H1 (cell line): ENCODE results near the gene ALK. TPM values are rescaled to one million over a fixed set of nuclear protein-coding genes. Genes with fewer than 3 reads are reported as not detected.

Experiments
- CTCF ChIA-PET: fragments of 300-600 bp; sonication (Branson Sonifier 250); formaldehyde crosslinking; loops from one replicate; lab custom pipeline; 2021; ENCODE audit not compliant: partially characterized antibody; lab: Charles Lee
- POLR2A ChIA-PET: fragments of 300-600 bp; sonication (Branson Sonifier 250); formaldehyde crosslinking; loops from one replicate; lab custom pipeline; 2021; ENCODE audit warnings: inconsistent platforms; ENCODE audit not compliant: partially characterized antibody; lab: Charles Lee
- DNase-seq, 2 experiments: peaks; one replicate each; pipeline versions ENCODE4 v3.0.0 to v3.0.0-alpha.2; 2010 to 2022; ENCODE audit warnings: low spot score in 2 of 2, low read depth in 1 of 2, mixed read lengths in 1 of 2
- FAIRE-seq: peaks from 2 replicates; lab custom pipeline; 2011; peaks lifted over from hg19 to GRCh38; lab: Jason Lieb, UNC
- H2AFZ ChIP-seq: 2 replicates; pipeline ENCODE4 v1.8.1; 2012; ENCODE audit warnings: low read length, inconsistent platforms
- H2AK5ac ChIP-seq: 2 replicates; pipeline ENCODE4 v1.6.1; 2013; ENCODE audit warnings: low read depth, low read length
- H2BK120ac ChIP-seq: replicated peaks from 2 replicates; pipeline ENCODE3; 2013; ENCODE audit warnings: low read depth, low read length, inconsistent platforms
- H2BK12ac ChIP-seq: 2 replicates; pipeline ENCODE4 v1.6.1; 2013; ENCODE audit warnings: low read depth, low read length
- H2BK15ac ChIP-seq: 2 replicates; pipeline ENCODE4 v1.6.1; 2013; ENCODE audit warnings: low read length
- H2BK20ac ChIP-seq: 2 replicates; pipeline ENCODE4 v1.6.1; 2013; ENCODE audit warnings: low read length
- H2BK5ac ChIP-seq: 2 replicates; pipeline ENCODE4 v1.6.1; 2013; ENCODE audit warnings: low read depth, low read length
- H3K14ac ChIP-seq: 2 replicates; pipeline ENCODE4 v1.6.1; 2013; ENCODE audit warnings: inconsistent platforms; ENCODE audit not compliant: insufficient read length
- H3K18ac ChIP-seq: 2 replicates; pipeline ENCODE4 v1.6.1; 2013; ENCODE audit warnings: low read length; ENCODE audit errors: extremely low read depth
- H3K23ac ChIP-seq: 2 replicates; pipeline ENCODE4 v1.6.1; 2013; ENCODE audit warnings: inconsistent platforms; ENCODE audit not compliant: insufficient read length
- H3K23me2 ChIP-seq: 2 replicates; pipeline ENCODE4 v1.6.1; 2013; ENCODE audit warnings: low read depth, low read length
- H3K27ac ChIP-seq: 2 replicates; pipeline ENCODE4 v1.6.1; 2011; ENCODE audit warnings: low read depth, low read length, inconsistent platforms
- H3K27me3 ChIP-seq, 4 experiments: replicated peaks in 1 of 4; 1 replicate in 1 of 4; 2 replicates in 3 of 4; pipeline versions ENCODE4 v1.6.1 to v1.8.1; 2011 to 2013; ENCODE audit warnings: low read length in 3 of 4, mild to moderate bottlenecking in 3 of 4, inconsistent platforms in 2 of 4, mixed read lengths in 2 of 4, moderate library complexity in 1 of 4; ENCODE audit not compliant: control insufficient read depth in 3 of 4, insufficient read depth in 3 of 4; ENCODE audit errors: extremely low read depth in 1 of 4
- H3K36me3 ChIP-seq, 4 experiments: 2 replicates each; pipeline versions ENCODE4 v1.6.1 to v1.8.1; 2011 to 2013; ENCODE audit warnings: mild to moderate bottlenecking in 4 of 4, low read length in 3 of 4, moderate library complexity in 2 of 4, control low read depth in 1 of 4, inconsistent platforms in 1 of 4; ENCODE audit not compliant: insufficient read depth in 4 of 4, control insufficient read depth in 2 of 4
- H3K4ac ChIP-seq: replicated peaks from 2 replicates; pipeline ENCODE3; 2013; ENCODE audit warnings: low read length, low read depth, mixed read lengths, inconsistent platforms; ENCODE audit not compliant: insufficient read length
- H3K4me1 ChIP-seq, 4 experiments: replicated peaks in 1 of 4; 1 replicate in 1 of 4; 2 replicates in 3 of 4; pipeline versions ENCODE4 v1.6.1 to v1.8.1; 2011 to 2013; ENCODE audit warnings: low read length in 3 of 4, inconsistent platforms in 2 of 4, mixed read lengths in 1 of 4; ENCODE audit not compliant: insufficient read depth in 4 of 4, control insufficient read depth in 3 of 4
- H3K4me2 ChIP-seq, 2 experiments: 2 replicates each; pipeline versions ENCODE4 v1.6.1 to v1.8.1; 2011 to 2013; ENCODE audit warnings: low read depth in 2 of 2, low read length in 2 of 2, control low read depth in 1 of 2, inconsistent platforms in 1 of 2, mild to moderate bottlenecking in 1 of 2; ENCODE audit not compliant: insufficient read depth in 1 of 2
- H3K4me3 ChIP-seq, 4 experiments: fragments of 200-600, 300-600 bp in 1 of 4; sonication (generic), shearing (Covaris generic), sonication (Bioruptor Twin) in 1 of 4; 2 replicates each; pipeline versions ENCODE4 v1.5.1 to v1.8.1; 2011 to 2016; ENCODE audit warnings: low read length in 4 of 4, low read depth in 3 of 4, control low read depth in 2 of 4, inconsistent platforms in 2 of 4, mild to moderate bottlenecking in 2 of 4, mixed read lengths in 1 of 4, moderate library complexity in 1 of 4; ENCODE audit not compliant: insufficient read depth in 2 of 4; ENCODE audit errors: extremely low read depth in 1 of 4
- H3K56ac ChIP-seq: replicated peaks from 2 replicates; pipeline ENCODE3; 2013; ENCODE audit warnings: low read depth, mild to moderate bottlenecking, mixed read lengths, low read length, inconsistent platforms; ENCODE audit not compliant: insufficient read length
- H3K79me1 ChIP-seq: 2 replicates; pipeline ENCODE4 v1.6.1; 2013; ENCODE audit warnings: low read depth, low read length, control low read depth
- H3K79me2 ChIP-seq, 2 experiments: 2 replicates each; pipeline versions ENCODE4 v1.6.1 to v1.8.1; 2012 to 2013; ENCODE audit warnings: low read length in 2 of 2, mild to moderate bottlenecking in 2 of 2, inconsistent platforms in 1 of 2; ENCODE audit not compliant: insufficient read depth in 2 of 2, control insufficient read depth in 1 of 2
- H3K9ac ChIP-seq, 4 experiments: replicated peaks in 1 of 4; 1 replicate in 1 of 4; 2 replicates in 3 of 4; pipeline versions ENCODE4 v1.6.1 to v1.8.1; 2011 to 2013; ENCODE audit warnings: low read depth in 3 of 4, low read length in 3 of 4, control low read depth in 2 of 4, mild to moderate bottlenecking in 2 of 4, moderate library complexity in 2 of 4, inconsistent platforms in 1 of 4; ENCODE audit errors: extremely low read depth in 1 of 4
- H3K9me3 ChIP-seq, 2 experiments: 2 replicates each; pipeline versions ENCODE4 v1.6.1 to v1.8.1; 2012 to 2013; ENCODE audit warnings: mild to moderate bottlenecking in 2 of 2, moderate library complexity in 2 of 2, control low read depth in 1 of 2, inconsistent platforms in 1 of 2, low read depth in 1 of 2, low read length in 1 of 2, mixed read lengths in 1 of 2; ENCODE audit not compliant: insufficient read depth in 2 of 2
- H4K20me1 ChIP-seq, 2 experiments: replicated peaks in 1 of 2; 2 replicates each; pipeline versions ENCODE3 to v1.8.1; 2011 to 2013; ENCODE audit warnings: inconsistent platforms in 2 of 2, low read length in 2 of 2, mild to moderate bottlenecking in 1 of 2; ENCODE audit not compliant: insufficient read depth in 2 of 2, control insufficient read depth in 1 of 2
- H4K5ac ChIP-seq: 2 replicates; pipeline ENCODE4 v1.6.1; 2013; ENCODE audit warnings: low read length, low read depth, mixed read lengths, inconsistent platforms; ENCODE audit not compliant: insufficient read length
- H4K8ac ChIP-seq: 2 replicates; pipeline ENCODE4 v1.8.0; 2013; ENCODE audit warnings: mild to moderate bottlenecking, moderate library complexity, low read length, inconsistent platforms; ENCODE audit not compliant: insufficient read depth; ENCODE audit errors: extremely low read depth
- H4K91ac ChIP-seq: replicated peaks from 2 replicates; pipeline ENCODE3; 2013; ENCODE audit warnings: low read length, mixed read lengths, inconsistent platforms; ENCODE audit not compliant: insufficient read length
- NRF1 ChIP-seq: IDR thresholded peaks from 2 replicates; pipeline ENCODE4 v1.6.1; 2011; ENCODE audit warnings: mild to moderate bottlenecking, low read depth, low read length, improper control_type of control experiment
- PHF8 ChIP-seq: fragments of 200-600 bp; sonication (generic); conservative IDR thresholded peaks from 2 replicates; pipeline ENCODE4 v1.7.1; 2012; ENCODE audit warnings: low read depth, mild to moderate bottlenecking, inconsistent platforms, low read length, moderate library complexity
- POU5F1 ChIP-seq: IDR thresholded peaks from 2 replicates; pipeline ENCODE4 v1.6.1; 2011; ENCODE audit warnings: low read depth, mild to moderate bottlenecking, low read length, moderate library complexity
- RBBP5 ChIP-seq: IDR thresholded peaks from 2 replicates; pipeline ENCODE4 v1.7.1; 2012; ENCODE audit warnings: low read depth, mild to moderate bottlenecking, inconsistent platforms, low read length, moderate library complexity, borderline replicate concordance
- RXRA ChIP-seq: IDR thresholded peaks from 2 replicates; pipeline ENCODE4 v1.6.1; 2011; ENCODE audit warnings: low read depth, mild to moderate bottlenecking, low read length, moderate library complexity; ENCODE audit not compliant: insufficient read depth
- SAP30 ChIP-seq: fragments of 300-600 bp; sonication (generic); IDR thresholded peaks from 2 replicates; pipeline ENCODE4 v1.7.1; 2012; ENCODE audit warnings: low read length, moderate library complexity, mild to moderate bottlenecking, inconsistent platforms; ENCODE audit not compliant: insufficient read depth, insufficient replicate concordance
- SP1 ChIP-seq: IDR thresholded peaks from 2 replicates; pipeline ENCODE4 v1.6.1; 2011; ENCODE audit warnings: low read depth, low read length
- SP2 ChIP-seq: IDR thresholded peaks from 2 replicates; pipeline ENCODE4 v1.6.1; 2012; ENCODE audit warnings: mild to moderate bottlenecking, low read length, inconsistent platforms
- SP4 ChIP-seq: IDR thresholded peaks from 2 replicates; pipeline ENCODE4 v1.6.1; 2012; ENCODE audit warnings: low read length, inconsistent platforms
- SUZ12 ChIP-seq: fragments of 200-600 bp; sonication (generic); IDR thresholded peaks from 2 replicates; pipeline ENCODE4 v1.6.1; 2012; ENCODE audit warnings: mild to moderate bottlenecking, inconsistent platforms, low read length, moderate library complexity, mixed read lengths
- TAF7 ChIP-seq: optimal IDR thresholded peaks from 2 replicates; pipeline ENCODE3; 2011; ENCODE audit warnings: low read depth, mild to moderate bottlenecking, inconsistent platforms, low read length, moderate library complexity, borderline replicate concordance
- YY1 ChIP-seq: IDR thresholded peaks from 2 replicates; pipeline ENCODE4 v1.6.1; 2011; ENCODE audit warnings: low read depth, mild to moderate bottlenecking, low read length
- WGBS, 2 experiments: shearing (Covaris generic) in 1 of 2; methylation state at CpG; one replicate each; pipeline versions ENCODE4 v1.1.6 to v1.1.7; 2013 to 2015; ENCODE audit warnings: low lambda C conversion rate in 2 of 2, mixed read lengths in 2 of 2, inconsistent platforms in 1 of 2, low coverage in 1 of 2, missing lambda C conversion rate in 1 of 2; ENCODE audit not compliant: insufficient replicate concordance in 2 of 2, insufficient coverage in 1 of 2, insufficient read length in 1 of 2; ENCODE audit errors: extremely low coverage in 1 of 2, missing lambda C conversion rate in 1 of 2; 5-methylcytosine and 5-hydroxymethylcytosine counted together
- polyA plus RNA-seq, 7 experiments: library from polyadenylated mRNA; depleted of rRNA in 3 of 7; stranded (reverse) in 5 of 7; unstranded in 2 of 7; fragments of >200 nt in 5 of 7; fragments of 200-250 nt in 2 of 7; gene quantifications; 1 replicate in 5 of 7; 2 replicates in 1 of 7; 4 replicates in 1 of 7; pipeline versions ENCODE4 v1.2.1 to v1.2.3, GENCODE V29; 2011 to 2013; ENCODE audit warnings: missing spikeins in 2 of 7, mixed read lengths in 2 of 7
- total RNA-seq: library from RNA; stranded (reverse); fragmentation: NEBNext Ultra II Directional; extraction: Animal tissue kit (Norgen Biotek cat#: 25700); gene quantifications from 2 replicates; pipeline ENCODE4 v1.2.1, GENCODE V29; 2021
- TF ChIP-seq, protein P1 (sequence below): IDR thresholded peaks from 2 replicates; pipeline ENCODE4 v1.6.1; 2012; ENCODE audit warnings: low read length, inconsistent platforms

The ALK gene
- total and polyA plus RNA-seq, 2 of the 8 experiments (the other 6 are each of a cell fraction or from before 2014, with no cell fraction given): 0.02 to 0.09 TPM

DNA sequence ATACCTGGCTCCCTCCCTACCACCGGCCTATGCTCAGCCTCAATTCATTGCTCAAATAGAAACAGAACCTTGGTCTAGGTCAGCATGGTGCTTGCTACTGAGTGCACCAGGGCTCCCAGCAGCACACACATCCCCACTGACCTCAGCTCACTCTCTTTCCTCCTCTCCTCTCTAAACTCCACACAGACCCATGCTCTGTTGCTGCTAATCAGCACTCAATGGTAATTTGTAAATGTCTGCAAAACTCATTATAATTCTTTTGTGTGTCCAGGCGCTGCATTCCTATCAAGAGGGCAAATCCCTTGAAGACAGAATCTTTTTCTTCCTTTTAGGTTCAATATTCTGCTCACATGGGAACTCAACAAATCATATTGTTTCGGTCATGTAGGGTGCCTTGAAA is 424.0 kb downstream of the ALK start:
- no peak overlapping the region for H2AK5ac ChIP-seq
- no peak overlapping the region for H3K4me3 ChIP-seq
- H2AFZ ChIP-seq: 0 out of 2 replicates have a peak overlapping the region, but pooled peaks have one; percentile 2
- 96% methylated on average over 3 of the region's 3 CpGs; no CpG with 5 or more reads in 1 of the 2 experiments for WGBS, 2 experiments
- no peak overlapping the region for H3K23ac ChIP-seq
- no peak overlapping the region for H3K4me2 ChIP-seq
- H3K27me3 ChIP-seq: no peaks in the 10 kb centered on the region
- H4K5ac ChIP-seq: no peak overlapping the region
- H3K79me2 ChIP-seq: no peaks in the 10 kb centered on the region
- no peaks in the 10 kb centered on the region for H3K36me3 ChIP-seq
- no peaks in the 10 kb centered on the region for H4K20me1 ChIP-seq
- no peak overlapping the region for H3K56ac ChIP-seq
- no peaks in the 10 kb centered on the region for H3K23me2 ChIP-seq
- H3K4ac ChIP-seq: no peak overlapping the region
- no peak for DNase-seq
- FAIRE-seq: no peak
- H3K9ac ChIP-seq: no peak overlapping the region
- H2BK5ac ChIP-seq: no peak overlapping the region
- H4K91ac ChIP-seq: peak overlapping the region; percentile 66
- no peaks in the 10 kb centered on the region for H3K9me3 ChIP-seq
- no peak overlapping the region for H3K18ac ChIP-seq
- H2BK15ac ChIP-seq: no peak overlapping the region
- H2BK12ac ChIP-seq: no peak overlapping the region
- no peak overlapping the region for H2BK120ac ChIP-seq
- POLR2A ChIA-PET: no interaction called here
- H2BK20ac ChIP-seq: no peak overlapping the region
- H3K79me1 ChIP-seq: no peaks in the 10 kb centered on the region
- CTCF ChIA-PET: no interaction called here
- no peaks in the 10 kb centered on the region for H3K4me1 ChIP-seq
- H3K27ac ChIP-seq: no peak overlapping the region
- no peak overlapping the region for H3K14ac ChIP-seq
- no peak overlapping the region for H4K8ac ChIP-seq
- TF ChIP-seq RBBP5 (no peak), TAF7 (no peak), YY1 (no peak), SP4 (no peak), SUZ12 (no peak), SAP30 (no peak), SP1 (no peak), PHF8 (no peak), RXRA (no peak), SP2 (no peak), POU5F1 (no peak), NRF1 (no peak)
- TF ChIP-seq, protein P1, sequence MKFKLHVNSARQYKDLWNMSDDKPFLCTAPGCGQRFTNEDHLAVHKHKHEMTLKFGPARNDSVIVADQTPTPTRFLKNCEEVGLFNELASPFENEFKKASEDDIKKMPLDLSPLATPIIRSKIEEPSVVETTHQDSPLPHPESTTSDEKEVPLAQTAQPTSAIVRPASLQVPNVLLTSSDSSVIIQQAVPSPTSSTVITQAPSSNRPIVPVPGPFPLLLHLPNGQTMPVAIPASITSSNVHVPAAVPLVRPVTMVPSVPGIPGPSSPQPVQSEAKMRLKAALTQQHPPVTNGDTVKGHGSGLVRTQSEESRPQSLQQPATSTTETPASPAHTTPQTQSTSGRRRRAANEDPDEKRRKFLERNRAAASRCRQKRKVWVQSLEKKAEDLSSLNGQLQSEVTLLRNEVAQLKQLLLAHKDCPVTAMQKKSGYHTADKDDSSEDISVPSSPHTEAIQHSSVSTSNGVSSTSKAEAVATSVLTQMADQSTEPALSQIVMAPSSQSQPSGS: no peak
